AG09319 (cell line): Measurements from ENCODE around the gene MED14.

Source experiments
- DNase-seq: peaks from one replicate; pipeline ENCODE4 v3.0.0-alpha.2; 2010; ENCODE audit warnings: low read depth; ENCODE audit errors: extremely low read depth
- CTCF ChIP-seq: IDR thresholded peaks from 2 replicates; pipeline ENCODE4 v1.5.1; 2011; ENCODE audit warnings: low read depth, mild to moderate bottlenecking, inconsistent platforms, low read length, moderate library complexity

Gene MED14

GRCh38 chrX:40694802-40695201 lies 40.5 kb downstream of the MED14 start:
- no peak for TF ChIP-seq CTCF
- DNase-seq: no peak

GRCh38 chrX:40688929-40689328 lies 46.4 kb downstream of the MED14 start:
- no peak for TF ChIP-seq CTCF
- DNase-seq: no peak

GRCh38 chrX:40687169-40687568 lies 48.2 kb downstream of the MED14 start:
- TF ChIP-seq CTCF: no peak
- no peak for DNase-seq

- DNase-seq: no peak
- TF ChIP-seq CTCF: no peak
Measured at GRCh38 chrX:40685362-40685918, 49.9 kb downstream of the MED14 start.

GRCh38 chrX:40684092-40684491 lies 51.2 kb downstream of the MED14 start:
- no peak for TF ChIP-seq CTCF
- no peak for DNase-seq

- no peak for TF ChIP-seq CTCF
- DNase-seq: no peak
Measured at GRCh38 chrX:40683245-40683644, 52.1 kb downstream of the MED14 start.

GRCh38 chrX:40671126-40671525 lies 64.2 kb downstream of the MED14 start:
- TF ChIP-seq CTCF: no peak
- no peak for DNase-seq
